HG02678 (cell line): ENCODE data around the gene CDC7.
"Not testable (repeated sequence)": the region's sequence is repeated elsewhere in the genome, so short reads cannot be mapped to it uniquely, and the experiment has no call there.

ENCODE experiments used
- ATAC-seq: cut with Tn5 transposase; IDR thresholded peaks from one replicate; pipeline ENCODE4 v1.9.1; 2021; ENCODE audit warnings: mild to moderate bottlenecking, moderate library complexity; ENCODE audit not compliant: unreplicated experiment

CDC7 gene

DNA sequence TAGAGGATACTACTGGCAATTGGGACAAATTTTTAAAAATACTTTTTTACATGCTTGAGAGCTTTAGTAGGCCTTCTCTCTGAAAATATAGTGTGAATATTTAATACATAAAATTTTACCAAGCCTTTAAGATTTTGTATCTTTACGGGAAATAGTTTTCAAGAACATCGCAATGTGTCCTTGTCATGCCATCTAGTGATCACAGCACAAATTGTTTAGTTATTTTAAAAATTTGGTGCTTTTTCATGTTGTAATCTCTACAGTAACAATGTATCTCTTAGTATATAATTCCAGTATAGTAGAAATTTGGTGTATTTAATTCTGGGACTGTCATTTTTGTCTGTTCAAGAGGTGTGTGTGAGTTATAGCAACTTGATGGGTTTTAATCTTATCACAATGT lies 6.7 kb downstream of the CDC7 start:
- ATAC-seq = no peak

DNA sequence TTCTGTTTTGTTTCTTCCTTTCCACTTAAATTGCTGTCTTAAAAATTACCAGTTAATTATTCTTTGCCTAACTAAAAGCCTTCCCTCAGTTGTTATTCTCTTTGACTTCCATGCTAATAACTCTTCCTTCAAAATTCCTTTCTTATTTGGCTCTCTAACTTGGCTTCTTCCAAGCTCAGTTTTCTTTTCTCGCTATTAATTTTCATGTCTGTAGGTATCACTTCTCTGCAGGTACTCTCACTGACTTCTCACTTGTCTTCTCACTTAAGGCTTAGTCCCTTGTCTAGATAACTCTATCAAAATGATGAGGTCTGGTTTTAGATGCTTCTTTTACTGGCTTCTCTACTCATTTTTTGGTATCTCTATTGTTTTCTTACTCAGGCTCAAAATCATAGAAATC lies 10.1 kb downstream of the CDC7 start:
- no peak for ATAC-seq

DNA sequence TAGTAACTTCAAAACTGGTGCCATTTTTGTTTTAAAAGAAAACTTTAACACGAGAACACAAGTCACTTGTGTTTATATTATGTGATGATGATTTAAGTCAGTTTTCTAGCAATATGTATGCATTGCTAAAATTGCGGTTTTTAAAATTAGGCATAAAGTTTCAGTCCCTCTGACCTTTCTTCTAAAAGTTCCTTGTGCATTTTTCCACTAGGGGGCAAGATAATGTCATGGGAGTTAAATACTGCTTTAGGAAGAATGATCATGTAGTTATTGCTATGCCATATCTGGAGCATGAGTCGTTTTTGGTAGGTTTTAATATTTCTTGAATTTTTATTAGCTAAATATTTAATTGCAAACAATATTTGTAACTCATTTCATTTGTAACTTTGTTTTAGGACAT lies 10.7 kb downstream of the CDC7 start:
- ATAC-seq = no peak

DNA sequence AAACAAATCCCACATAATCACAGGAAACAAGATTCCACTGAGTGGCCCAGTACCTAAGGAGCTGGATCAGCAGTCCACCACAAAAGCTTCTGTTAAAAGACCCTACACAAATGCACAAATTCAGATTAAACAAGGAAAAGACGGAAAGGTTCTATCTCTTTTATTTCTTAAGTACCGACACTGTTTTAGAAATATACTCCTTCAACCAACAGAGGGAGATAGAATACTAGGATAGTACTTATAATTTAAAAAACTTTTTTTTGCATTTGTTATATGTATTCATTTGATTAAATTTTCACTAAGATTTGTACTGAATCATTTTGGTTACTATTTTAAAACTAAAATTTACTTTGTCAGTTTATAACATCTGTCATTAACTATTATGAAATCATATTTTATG lies 12.5 kb downstream of the CDC7 start:
- no peak for ATAC-seq

DNA sequence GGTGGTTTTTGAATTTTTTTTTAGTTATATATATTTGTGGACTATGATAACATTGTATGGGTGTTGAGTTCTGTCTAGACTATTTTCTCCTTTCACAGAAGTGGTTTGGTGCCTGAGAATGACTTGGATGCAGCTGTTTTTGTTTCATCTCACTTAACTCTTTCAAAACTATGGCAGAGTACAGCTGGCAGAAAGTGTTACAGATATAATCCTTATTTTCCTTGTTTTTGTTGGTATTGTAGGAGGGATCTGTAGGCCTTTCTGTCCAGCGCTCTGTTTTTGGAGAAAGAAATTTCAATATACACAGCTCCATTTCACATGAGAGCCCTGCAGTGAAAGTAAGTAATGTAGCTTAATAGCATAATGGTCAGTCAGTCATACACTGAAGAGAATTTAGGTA lies 13.1 kb downstream of the CDC7 start:
- ATAC-seq = no peak

DNA sequence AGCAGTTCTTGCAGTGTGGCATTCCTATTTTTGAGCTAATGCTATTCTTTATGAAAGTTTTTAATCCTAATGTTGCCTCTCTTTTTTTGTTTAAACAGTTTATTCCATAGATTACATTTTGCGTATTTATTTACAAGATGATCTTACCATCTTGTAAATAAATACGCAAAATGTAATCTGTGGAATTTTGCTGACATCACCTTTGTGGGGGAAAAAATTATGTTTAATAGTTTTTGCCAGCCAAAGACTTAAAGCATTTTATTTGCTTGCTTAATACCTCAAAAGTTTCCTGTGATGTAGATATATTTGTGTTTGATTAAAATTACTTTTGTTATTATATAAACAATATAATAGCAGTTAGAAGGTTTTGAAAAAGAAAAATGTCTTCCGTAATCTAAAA lies 15.3 kb downstream of the CDC7 start:
- no peak for ATAC-seq

DNA sequence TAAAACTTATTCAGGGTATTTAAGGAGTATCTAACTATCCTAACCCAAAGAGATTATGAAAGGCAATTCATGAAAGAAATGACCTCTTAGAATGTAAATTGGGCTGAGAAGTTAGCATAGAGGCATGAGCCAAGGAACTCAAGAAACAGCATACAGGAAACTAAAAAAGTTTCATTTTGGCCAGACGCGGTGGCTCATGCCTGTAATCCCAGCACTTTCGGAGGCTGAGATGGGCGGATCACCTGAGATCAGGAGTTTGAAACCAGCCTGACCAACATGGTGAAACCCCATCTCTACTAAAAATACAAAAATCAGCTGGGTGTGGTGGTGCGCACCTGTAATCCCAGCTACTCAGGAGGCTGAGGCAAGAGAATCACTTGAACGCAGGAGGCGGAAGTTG lies 16.0 kb downstream of the CDC7 start:
- ATAC-seq = not testable (repeated sequence)

DNA sequence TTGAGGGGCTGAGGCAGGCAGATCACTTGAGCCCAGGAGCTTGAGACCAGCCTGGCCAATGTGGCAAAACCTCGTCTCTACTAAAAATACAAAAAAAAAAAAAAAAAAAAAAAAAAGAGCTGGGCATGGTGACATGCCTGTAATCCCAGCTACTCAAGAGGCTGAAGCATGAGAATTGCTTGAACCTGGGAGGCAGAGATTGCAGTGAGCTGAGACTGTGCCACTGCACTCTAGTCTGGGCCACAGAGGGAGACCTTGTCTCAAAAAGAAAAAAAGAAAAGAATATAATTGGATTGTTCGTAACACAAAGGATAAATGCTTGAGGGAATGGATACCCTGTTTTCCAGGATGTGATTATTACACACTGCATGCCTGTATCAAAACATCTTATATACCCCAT lies 18.5 kb downstream of the CDC7 start:
- not testable (repeated sequence) for ATAC-seq

DNA sequence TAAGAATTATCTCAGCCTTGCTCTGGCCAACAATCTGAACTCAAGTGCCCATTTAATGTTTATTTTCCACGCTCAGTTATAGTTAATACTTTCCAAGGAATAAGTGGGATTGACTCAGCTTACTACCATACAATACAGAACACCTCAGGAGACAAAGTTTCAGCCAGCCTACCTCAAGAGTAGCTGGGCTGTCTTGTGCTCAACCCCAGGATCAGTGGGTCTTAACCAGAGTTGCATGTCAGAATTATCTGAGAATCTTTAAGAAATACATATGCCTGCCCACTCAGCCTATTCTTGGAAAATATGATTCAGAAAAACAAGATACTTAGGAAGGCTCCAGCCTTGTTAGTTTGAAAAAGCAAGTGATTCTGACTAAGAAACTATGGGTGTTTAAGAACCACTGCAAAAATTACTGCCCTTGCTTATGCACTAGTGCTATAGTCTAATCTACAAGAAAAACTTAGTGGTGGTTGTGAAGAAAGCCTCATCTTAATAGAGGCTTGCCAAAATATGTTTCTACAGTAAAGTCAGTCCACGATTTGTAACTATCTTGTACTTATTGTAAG lies 20.4 kb downstream of the CDC7 start:
- ATAC-seq = no peak

DNA sequence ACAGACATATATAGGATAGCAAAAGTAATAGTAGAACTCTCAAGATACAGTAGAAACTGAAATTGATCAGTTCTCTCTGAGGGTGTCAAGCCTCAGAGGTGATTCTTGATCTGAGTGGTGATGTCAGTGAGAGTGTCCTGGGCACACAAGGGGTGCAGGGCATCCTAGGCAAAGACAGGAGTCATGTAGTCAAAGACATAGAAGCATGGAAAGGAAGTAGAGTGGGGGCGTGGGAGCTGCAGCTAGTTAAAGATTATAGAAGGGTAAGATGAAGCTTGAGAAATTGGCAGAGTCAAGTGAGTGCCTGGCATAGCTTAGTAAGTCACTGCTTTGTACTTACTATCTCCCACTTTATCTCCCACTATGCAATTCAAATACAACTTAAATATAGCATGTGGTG lies 22.8 kb downstream of the CDC7 start:
- peak; percentile 98 for ATAC-seq

DNA sequence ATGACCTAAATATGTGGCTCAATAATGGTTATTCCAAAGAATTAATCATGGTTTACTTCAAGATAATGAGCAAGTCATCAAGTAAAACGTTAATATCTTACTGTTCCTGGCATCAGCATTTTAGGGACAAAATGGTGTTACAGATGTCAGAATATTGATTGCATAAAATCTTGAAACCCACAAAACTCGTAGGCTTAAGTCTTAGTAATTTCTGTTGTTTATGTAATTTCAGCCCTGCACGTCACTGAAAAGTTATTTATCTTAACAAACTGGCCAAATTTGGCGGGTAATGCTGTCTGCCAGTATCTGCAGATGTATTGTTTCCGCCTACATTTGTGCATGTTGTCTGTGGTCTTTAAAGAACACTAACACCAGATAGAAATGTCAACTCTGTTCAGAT lies 25.8 kb downstream of the CDC7 start:
- no peak for ATAC-seq

DNA sequence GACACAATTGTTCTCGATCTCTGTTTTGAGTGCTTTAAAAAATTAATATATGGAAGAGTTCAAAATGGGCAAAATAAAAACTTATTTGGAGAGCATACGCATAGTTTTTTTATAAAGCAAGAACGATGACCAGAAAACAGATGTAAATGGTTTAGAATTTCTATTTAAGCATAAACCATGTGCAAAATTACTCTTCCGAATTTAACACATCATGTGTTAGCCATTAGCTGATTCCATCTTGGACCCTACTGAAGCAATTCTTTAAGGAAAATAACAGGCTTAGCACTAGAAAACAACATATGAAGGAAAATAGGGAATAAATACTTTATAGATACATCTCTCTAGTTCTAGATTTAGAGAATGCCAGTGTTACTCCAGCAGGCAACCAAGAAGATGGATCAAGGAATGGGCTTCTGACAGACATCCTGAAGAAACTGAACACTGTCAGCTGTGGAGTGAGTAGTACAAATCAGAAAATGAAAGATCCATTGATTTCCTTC lies 26.7 kb downstream of the CDC7 start:
- ATAC-seq = no peak

DNA sequence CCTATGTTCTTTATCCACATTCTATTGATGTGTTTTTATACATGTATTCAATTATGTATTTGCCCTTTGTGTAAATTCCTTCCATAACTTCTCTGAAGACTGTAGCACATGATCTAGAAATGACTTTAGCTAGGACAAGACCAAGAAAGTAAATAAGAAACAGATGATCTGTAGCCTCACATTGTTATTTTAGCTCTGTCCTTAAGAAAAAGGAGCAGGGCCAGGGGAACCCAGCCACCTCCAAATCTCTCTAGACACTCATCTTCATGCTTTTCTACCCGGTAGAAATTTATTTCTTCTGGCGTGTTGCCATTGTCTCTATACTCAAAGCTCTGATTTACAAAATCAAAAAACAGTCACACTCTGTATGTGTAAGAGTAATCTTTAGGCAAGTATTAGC lies 27.1 kb downstream of the CDC7 start:
- ATAC-seq = no peak

DNA sequence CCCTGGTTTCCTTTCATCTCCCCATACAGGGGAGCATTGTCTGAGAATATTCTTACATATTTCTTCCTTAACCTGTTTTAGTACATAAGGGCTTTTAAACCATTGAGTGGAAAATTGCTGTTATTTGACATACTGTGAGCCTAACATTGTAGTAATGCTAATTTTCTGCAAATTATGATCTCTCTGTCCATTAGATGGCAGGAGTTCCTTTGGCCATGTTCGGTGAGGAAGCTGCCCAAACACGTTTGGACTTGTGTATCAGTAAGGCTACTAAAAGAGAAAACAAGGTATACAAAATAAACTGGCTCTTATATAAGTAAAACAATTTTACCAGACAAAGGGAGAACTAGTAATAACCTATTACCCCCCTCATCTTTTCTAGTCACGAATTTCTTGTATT lies 29.2 kb downstream of the CDC7 start:
- no peak for ATAC-seq

DNA sequence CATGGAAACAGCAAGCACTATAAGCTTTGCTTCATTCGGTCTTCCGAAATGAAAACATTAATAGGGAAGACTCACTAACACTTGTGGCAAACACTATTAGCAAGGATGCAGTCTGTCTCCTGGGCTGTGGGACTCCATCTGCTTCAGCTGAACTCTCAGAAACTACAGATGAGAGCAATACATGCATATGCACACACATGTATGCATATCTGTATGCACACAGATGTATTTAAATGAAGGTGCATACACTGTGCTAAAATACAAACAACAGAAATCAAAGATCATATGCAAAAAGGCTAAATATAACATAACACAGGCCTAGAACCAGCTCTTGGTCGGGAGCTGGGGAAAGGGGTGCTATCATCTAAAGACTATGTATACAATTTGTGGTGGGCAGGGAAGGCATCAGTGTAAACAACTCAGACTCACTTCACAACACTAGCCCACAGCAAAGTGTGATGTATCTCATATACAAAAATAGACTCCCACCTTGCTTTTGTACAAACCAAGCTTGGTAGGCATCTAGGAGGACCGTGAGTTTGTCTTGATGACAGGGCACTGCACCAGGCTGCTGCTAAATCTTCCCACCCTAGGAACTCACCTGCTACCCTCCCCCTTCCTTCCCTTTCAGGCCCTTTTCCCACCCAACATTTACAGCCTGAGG lies 32.8 kb downstream of the CDC7 start:
- ATAC-seq = no peak

DNA sequence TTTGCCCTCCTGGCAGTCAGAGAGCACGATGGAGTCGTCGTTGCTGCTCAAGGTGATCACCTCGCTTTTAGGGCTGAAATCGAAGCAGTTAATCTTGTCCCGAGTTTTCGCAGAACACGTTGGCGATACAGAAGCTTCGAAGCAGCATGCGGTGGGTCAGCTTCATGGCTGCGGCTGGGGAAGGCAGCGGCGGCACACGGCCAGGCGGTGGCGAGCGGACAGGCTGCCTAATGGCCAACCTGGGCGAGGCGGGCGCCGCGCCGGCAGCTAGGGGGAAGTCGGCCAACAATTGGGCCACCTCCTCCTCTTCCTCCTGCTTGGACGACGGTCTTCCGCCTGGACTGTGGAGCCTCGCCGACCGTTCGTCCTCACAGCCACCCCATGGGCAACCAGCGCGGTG lies 34.8 kb downstream of the CDC7 start:
- ATAC-seq = no peak

DNA sequence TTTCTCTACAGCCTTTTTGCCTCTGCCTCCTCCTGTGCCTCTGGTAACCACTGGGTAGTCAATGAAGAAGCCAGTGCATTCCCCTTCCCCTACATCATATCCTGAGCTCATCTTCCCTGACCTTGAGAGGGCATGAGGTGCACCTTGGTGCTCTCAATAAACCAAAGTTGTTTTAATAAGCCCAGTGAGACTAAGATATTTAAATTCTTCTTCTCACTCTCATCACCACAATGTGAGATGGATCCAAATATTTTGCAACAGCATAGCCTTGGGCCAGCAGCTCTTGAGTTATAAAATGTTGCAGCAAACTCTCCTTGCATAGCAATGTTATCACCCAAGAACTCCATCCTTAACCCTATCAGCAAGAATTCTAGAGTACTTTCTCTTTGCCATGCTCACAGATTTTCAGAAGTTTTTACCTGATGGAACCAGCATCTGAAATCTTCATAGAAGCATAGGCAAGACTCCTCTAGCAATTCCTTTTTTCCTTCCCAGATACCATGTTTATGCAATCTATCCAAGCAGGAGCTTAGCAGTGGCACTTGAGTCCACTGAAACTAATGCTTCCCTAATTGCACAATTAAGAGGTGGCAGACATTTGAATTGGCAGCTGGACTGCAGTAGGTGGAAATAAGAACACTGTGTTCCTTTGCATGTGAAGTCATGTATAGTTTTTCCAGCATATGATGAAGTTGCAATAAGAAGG lies 36.8 kb downstream of the CDC7 start:
- no peak for ATAC-seq

DNA sequence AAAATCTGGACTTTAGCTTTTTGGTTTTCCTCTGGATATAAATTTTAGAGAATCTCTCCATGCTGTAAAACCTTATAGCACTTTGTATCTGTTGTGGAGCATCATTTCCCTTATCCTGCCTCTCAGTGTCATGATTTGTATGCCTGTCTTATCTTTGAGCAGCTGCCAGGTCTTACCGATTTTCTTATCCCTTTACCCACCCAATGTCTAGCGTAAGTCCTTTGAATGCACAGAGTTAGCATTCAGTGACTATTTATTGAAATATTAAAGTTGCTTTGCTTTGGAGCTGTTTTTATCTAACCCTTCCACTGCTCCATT lies 37.3 kb downstream of the CDC7 start:
- no peak for ATAC-seq

DNA sequence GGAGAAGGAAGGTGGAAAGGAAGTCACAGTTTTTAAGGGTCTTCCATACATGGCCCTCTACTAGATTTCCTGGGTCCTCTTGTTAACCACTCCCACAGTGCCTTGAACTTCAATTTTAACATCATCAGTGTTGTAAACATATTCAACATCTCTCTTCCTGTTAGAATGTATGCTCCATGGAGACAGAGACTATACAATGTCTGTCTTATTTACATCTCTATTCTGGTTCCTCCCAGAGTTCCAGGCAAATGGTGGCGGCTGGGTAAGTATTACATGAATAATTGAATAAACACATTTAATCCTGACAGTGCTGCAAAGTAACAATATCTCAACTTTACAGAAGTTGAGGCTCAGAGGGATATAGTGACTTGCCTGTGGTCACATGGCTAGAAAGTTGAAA lies 40.3 kb downstream of the CDC7 start:
- no peak for ATAC-seq

DNA sequence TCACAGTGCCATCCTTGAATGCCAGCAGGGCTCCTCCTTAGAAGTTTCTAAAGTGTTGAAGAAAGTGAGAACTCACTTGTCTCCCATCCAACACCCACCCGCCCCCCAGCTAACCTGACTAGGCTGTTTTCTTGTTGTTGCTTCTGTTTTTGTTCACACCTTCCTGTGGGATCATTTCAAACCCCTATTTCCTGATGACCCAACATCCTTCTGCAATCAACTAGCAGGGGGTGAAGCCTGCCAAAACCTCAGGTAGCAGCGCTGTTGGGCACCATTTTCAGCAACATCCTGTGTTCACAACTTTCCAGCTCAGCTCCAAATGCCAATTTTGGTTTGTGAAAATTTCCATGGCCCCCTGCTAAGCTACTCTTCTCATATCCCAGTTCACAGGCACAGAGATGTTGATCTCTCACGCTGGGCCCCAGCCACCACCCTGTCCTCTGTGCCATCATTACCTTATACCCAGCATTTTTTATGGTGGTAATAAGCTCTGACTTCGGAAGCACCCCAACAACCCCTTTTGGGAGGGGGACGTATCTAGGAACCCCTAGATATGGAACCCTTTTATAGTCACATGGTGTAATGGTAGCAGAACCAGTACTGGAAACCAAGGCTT lies 41.4 kb downstream of the CDC7 start:
- no peak for ATAC-seq

DNA sequence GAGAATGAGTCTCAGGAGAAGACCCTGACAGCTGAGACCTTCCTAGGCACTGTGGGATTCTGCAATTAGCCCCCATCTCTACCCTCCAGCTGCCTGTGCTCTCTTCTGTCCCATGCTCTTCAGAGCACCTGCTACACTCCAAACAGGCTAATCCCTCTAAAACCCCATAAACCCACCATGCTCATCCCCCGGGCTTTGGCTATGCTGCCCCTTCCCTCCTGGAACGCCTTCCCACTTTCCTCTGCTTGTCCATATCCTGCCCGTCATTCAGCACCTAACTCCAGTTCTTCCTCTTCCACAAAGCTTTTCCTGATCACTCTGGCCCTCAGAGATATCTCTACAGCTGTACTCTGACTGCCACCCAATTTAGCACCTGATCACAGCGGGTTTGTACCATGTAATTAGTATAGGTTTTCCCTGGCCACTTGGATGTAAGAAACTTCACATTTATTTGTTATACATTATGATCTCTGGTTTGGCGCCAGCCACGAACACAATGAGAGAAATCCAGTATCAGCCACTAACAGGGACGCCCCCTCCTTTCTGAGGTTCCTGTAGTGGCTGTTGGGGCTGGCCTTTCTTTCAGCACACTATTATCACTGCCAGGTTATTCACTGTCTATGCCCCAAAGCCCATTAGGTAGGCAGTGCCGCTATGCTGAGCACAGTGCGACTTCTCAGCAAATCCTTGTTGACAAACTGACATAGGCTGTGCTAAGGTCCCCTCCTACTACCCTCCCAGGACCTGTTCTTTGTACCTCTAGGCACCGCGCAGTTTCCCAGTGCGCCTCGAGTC lies 45.1 kb downstream of the CDC7 start:
- no peak for ATAC-seq

DNA sequence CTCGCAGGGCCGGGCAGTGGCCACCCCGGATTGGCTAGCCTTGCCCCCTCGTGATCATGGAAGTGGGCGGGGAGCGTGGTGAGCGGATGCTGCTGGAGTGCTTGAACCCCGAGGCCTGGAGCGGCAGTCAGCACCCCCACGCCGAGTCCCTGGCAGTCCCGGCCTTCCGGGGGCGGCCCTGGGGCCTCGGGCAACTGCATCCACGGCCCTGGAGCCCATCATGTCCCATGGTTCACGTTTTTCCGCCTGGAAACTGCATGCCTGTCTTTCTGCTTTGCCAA lies 45.6 kb downstream of the CDC7 start:
- ATAC-seq = no peak
